K562 (cell line): ENCODE results near the gene ZFP62. TPM values are rescaled to one million over a fixed set of nuclear protein-coding genes. Genes with fewer than 3 reads are reported as not detected.

ENCODE experiments used
- ARID3A ChIP-seq: IDR thresholded peaks from 2 replicates; pipeline ENCODE4 v1.6.1; 2012; ENCODE audit warnings: low read depth, low read length, improper control_type of control experiment, borderline replicate concordance
- E2F6 ChIP-seq, 2 experiments: IDR thresholded peaks; 2 replicates each; pipeline ENCODE4 v1.6.1; 2011; ENCODE audit warnings: borderline replicate concordance in 1 of 2, control low read depth in 1 of 2, low read depth in 1 of 2, low read length in 1 of 2, mild to moderate bottlenecking in 1 of 2, mixed read lengths in 1 of 2, moderate library complexity in 1 of 2; ENCODE audit not compliant: insufficient read depth in 1 of 2, insufficient read length in 1 of 2, poor library complexity in 1 of 2, severe bottlenecking in 1 of 2; ENCODE audit errors: extremely low read depth in 1 of 2
- ELK3 ChIP-seq: fragments of 450-650 bp; formaldehyde crosslinking; IDR thresholded peaks from 2 replicates; pipeline ENCODE4 v1.4.0; 2020; ENCODE audit warnings: mild to moderate bottlenecking
- KDM2B ChIP-seq: fragments of 250-450 bp; sonication (Bioruptor Pico); IDR thresholded peaks from 2 replicates; pipeline ENCODE4 v1.8.0; 2021; ENCODE audit warnings: mild to moderate bottlenecking, moderate library complexity
- NCOR1 ChIP-seq: fragments of 450-650 bp; IDR thresholded peaks from 2 replicates; pipeline ENCODE4 v1.6.1; 2016; ENCODE audit warnings: mild to moderate bottlenecking, moderate library complexity
- PHF21A ChIP-seq: fragments of 450-650 bp; IDR thresholded peaks from 2 replicates; pipeline ENCODE4 v1.6.1; 2017; ENCODE audit warnings: low read depth, borderline replicate concordance
- POLR2AphosphoS2 ChIP-seq: IDR thresholded peaks from 2 replicates; pipeline ENCODE4 v1.6.1; 2012; ENCODE audit warnings: low read length, improper control_type of control experiment
- RFX1 ChIP-seq: fragments of 450-650 bp; IDR thresholded peaks from 2 replicates; pipeline ENCODE4 v1.6.1; 2016; ENCODE audit warnings: mild to moderate bottlenecking, moderate library complexity
- RHOXF2B ChIP-seq: fragments of 250-450 bp; sonication (Bioruptor Pico); conservative IDR thresholded peaks from 2 replicates; pipeline ENCODE4 v1.5.1; 2021
- SFPQ ChIP-seq: fragments of 200-400 bp; formaldehyde crosslinking; IDR thresholded peaks from 2 replicates; pipeline ENCODE4 v1.6.1; 2017; ENCODE audit warnings: mild to moderate bottlenecking, low read depth, low read length, moderate library complexity
- ZNF212 ChIP-seq: fragments of 450-650 bp; formaldehyde crosslinking; IDR thresholded peaks from 2 replicates; pipeline ENCODE4 v1.4.0; 2020; ENCODE audit warnings: mild to moderate bottlenecking
- polyA plus RNA-seq, 8 experiments: library from polyadenylated mRNA; depleted of rRNA in 4 of 8; stranded (reverse) in 5 of 8; unstranded in 3 of 8; fragments of >200 nt; fragmentation: Nextera tagmentation in 2 of 8; fragmentation: Illumina TruSeq in 1 of 8; extraction: Ambion mirVana in 2 of 8; extraction: Trizol in 1 of 8; gene quantifications; 2 replicates each; pipeline versions ENCODE4 v1.2.1 to v1.2.3, GENCODE V29; 2011 to 2014; ENCODE audit warnings: inconsistent platforms in 1 of 8, missing spikeins in 1 of 8
- total RNA-seq, 7 experiments: library from RNA; depleted of rRNA in 6 of 7; stranded (reverse); fragments of >200 nt in 6 of 7; fragmentation: Illumina TruSeq in 2 of 7; extraction: Trizol in 2 of 7; gene quantifications; 2 replicates each; pipeline versions ENCODE4 v1.2.1 to v1.2.3, GENCODE V29; 2011 to 2021; ENCODE audit warnings: low replicate concordance in 1 of 7
- TF ChIP-seq, protein P1 (sequence below), 2 experiments: fragments of 200-800 bp in 1 of 2; sonication (Bioruptor generic) in 1 of 2; sonication (generic) in 1 of 2; formaldehyde crosslinking in 1 of 2; IDR thresholded peaks in 1 of 2; conservative IDR thresholded peaks in 1 of 2; 2 replicates each; pipeline versions ENCODE4 v1.5.0 to v1.6.1; 2016 to 2020; ENCODE audit warnings: missing compliant biosample characterization in 1 of 2, missing genetic modification characterization in 1 of 2, missing genetic modification reagents in 1 of 2
- TF ChIP-seq, protein P2 (sequence below): sonication (generic); formaldehyde crosslinking; IDR thresholded peaks from 2 replicates; pipeline ENCODE4 v1.8.0; 2022; ENCODE audit warnings: missing genetic modification reagents, mild to moderate bottlenecking, borderline replicate concordance

Gene ZFP62
- total and polyA plus RNA-seq, 9 of the 15 experiments (the other 6 are each of a cell fraction or from before 2014, with no cell fraction given): 12.2 to 37.5 (median 25.0) TPM

DNA sequence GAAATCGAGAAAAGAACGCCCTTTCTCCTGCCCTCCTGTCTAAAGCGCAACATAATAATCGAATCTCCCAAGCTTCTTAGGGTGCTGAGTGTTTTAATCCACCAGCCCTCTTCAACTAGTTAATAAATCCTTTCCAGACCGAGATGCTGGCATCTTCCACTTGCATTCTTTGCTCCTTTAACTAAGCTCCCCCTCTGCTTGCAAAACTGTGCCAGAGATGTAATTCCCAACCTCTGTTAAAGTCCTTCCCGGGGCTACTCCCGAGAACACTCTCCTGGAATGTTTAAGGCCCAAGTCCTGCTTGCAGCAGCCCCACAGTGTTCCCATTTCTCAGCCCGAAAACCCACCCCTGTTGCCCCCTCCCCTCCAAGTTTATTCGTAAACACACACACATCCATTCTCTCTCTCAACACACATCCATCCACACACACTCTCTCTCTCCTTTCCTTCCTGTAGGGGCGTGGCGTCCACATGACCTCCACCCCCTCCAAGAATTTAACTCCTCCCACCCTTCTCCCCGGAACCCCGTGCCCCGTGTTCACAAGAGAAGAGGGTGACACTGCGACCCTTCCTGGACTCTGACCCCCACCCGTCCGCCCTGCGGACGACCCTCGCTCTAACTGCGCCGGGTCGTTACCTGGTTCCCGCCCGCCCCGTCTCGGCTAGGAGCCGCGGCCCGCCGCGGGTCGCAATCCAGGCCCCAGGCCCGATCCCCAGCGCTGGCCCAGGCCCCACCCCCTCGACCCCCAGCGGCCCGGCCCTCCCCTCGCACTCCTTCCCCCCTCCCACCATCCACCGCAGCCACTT lies 51.5 kb downstream of the ZFP62 start (continued):
- TF ChIP-seq, protein P1, sequence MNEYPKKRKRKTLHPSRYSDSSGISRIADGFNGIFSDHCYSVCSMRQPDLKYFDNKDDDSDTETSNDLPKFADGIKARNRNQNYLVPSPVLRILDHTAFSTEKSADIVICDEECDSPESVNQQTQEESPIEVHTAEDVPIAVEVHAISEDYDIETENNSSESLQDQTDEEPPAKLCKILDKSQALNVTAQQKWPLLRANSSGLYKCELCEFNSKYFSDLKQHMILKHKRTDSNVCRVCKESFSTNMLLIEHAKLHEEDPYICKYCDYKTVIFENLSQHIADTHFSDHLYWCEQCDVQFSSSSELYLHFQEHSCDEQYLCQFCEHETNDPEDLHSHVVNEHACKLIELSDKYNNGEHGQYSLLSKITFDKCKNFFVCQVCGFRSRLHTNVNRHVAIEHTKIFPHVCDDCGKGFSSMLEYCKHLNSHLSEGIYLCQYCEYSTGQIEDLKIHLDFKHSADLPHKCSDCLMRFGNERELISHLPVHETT (CRISPR knock-in tag; conservative IDR thresholded peaks at IDR 0.05 in 1 of 2, IDR thresholded peaks at IDR 0.05 in 1 of 2): peak in 1 of 2 experiments; percentile 14; a peak in 2 of 4 replicates
- TF ChIP-seq ELK3 (no peak), SFPQ (no peak), RHOXF2B (CRISPR knock-in tag) (no peak), KDM2B (CRISPR knock-in tag) (no peak), ARID3A (no peak), RFX1 (no peak), ZNF212 (CRISPR knock-in tag) (no peak), NCOR1 (no peak), POLR2AphosphoS2 (no peak), PHF21A (no peak), E2F6 (IDR thresholded peaks at IDR 0.05; ENCODE audit: borderline replicate concordance in 1 of 2, extremely low read depth in 1 of 2, insufficient read depth in 1 of 2, insufficient read length in 1 of 2, low read depth in 1 of 2, low read length in 1 of 2, poor library complexity in 1 of 2, severe bottlenecking in 1 of 2) (no peak)
- TF ChIP-seq, protein P2, sequence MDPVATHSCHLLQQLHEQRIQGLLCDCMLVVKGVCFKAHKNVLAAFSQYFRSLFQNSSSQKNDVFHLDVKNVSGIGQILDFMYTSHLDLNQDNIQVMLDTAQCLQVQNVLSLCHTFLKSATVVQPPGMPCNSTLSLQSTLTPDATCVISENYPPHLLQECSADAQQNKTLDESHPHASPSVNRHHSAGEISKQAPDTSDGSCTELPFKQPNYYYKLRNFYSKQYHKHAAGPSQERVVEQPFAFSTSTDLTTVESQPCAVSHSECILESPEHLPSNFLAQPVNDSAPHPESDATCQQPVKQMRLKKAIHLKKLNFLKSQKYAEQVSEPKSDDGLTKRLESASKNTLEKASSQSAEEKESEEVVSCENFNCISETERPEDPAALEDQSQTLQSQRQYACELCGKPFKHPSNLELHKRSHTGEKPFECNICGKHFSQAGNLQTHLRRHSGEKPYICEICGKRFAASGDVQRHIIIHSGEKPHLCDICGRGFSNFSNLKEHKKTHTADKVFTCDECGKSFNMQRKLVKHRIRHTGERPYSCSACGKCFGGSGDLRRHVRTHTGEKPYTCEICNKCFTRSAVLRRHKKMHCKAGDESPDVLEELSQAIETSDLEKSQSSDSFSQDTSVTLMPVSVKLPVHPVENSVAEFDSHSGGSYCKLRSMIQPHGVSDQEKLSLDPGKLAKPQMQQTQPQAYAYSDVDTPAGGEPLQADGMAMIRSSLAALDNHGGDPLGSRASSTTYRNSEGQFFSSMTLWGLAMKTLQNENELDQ (CRISPR knock-in tag): 0 out of 2 replicates have a peak, but pooled peaks have one; percentile 47
